SK-N-SH treated with all-trans-retinoic acid at 6 μM for 48 hours (cell line): ENCODE data around the gene ZC3H10.
A peak's percentile ranks its signal among the peaks of the same experiment; 100 is the strongest.

ENCODE experiments used
- ATAC-seq: fragments of 200-7000 bp; cut with Tn5 transposase; 3 replicates; pipeline ENCODE4 v1.9.1; 2020; ENCODE audit warnings: mild to moderate bottlenecking, moderate library complexity
- ARNTL ChIP-seq: fragments of 450-650 bp; formaldehyde crosslinking; IDR thresholded peaks from 2 replicates; pipeline ENCODE4 v1.5.0; 2020; ENCODE audit warnings: low read depth, mild to moderate bottlenecking, moderate library complexity, borderline replicate concordance
- BACH2 ChIP-seq: fragments of 250-450 bp; sonication (Bioruptor Pico); IDR thresholded peaks from 2 replicates; pipeline ENCODE4 v1.9.0; 2021; ENCODE audit warnings: mild to moderate bottlenecking, borderline replicate concordance
- CSDC2 ChIP-seq: fragments of 250-450 bp; sonication (Bioruptor Pico); IDR thresholded peaks from 2 replicates; pipeline ENCODE4 v1.5.0; 2020; ENCODE audit warnings: mild to moderate bottlenecking, moderate library complexity
- ESRRG ChIP-seq: fragments of 250-450 bp; sonication (Bioruptor Pico); IDR thresholded peaks from 2 replicates; pipeline ENCODE4 v1.6.1; 2021; ENCODE audit warnings: mild to moderate bottlenecking
- GLIS3 ChIP-seq: fragments of 250-450 bp; sonication (Bioruptor Pico); IDR thresholded peaks from 2 replicates; pipeline ENCODE4 v1.5.0; 2020; ENCODE audit warnings: mild to moderate bottlenecking, moderate library complexity
- ISL1 ChIP-seq: fragments of 250-450 bp; sonication (Bioruptor Pico); IDR thresholded peaks from 2 replicates; pipeline ENCODE4 v2.1.2; 2022; ENCODE audit warnings: mild to moderate bottlenecking, moderate library complexity
- OSR1 ChIP-seq: fragments of 250-450 bp; sonication (Bioruptor Pico); IDR thresholded peaks from 2 replicates; pipeline ENCODE4 v1.8.0; 2022; ENCODE audit warnings: moderate library complexity, mild to moderate bottlenecking, inconsistent platforms
- PPARA ChIP-seq: fragments of 250-450 bp; sonication (Bioruptor Pico); IDR thresholded peaks from 2 replicates; pipeline ENCODE4 v1.5.0; 2020; ENCODE audit warnings: mild to moderate bottlenecking, borderline replicate concordance
- RARB ChIP-seq: fragments of 250-450 bp; sonication (Bioruptor Pico); IDR thresholded peaks from 2 replicates; pipeline ENCODE4 v1.8.0; 2021; ENCODE audit warnings: mild to moderate bottlenecking, moderate library complexity
- SNAI2 ChIP-seq: fragments of 250-450 bp; sonication (Bioruptor Pico); IDR thresholded peaks from 2 replicates; pipeline ENCODE4 v1.5.0; 2020; ENCODE audit warnings: mild to moderate bottlenecking, moderate library complexity
- TCF4 ChIP-seq: fragments of 250-450 bp; sonication (Bioruptor Pico); IDR thresholded peaks from 2 replicates; pipeline ENCODE4 v1.8.0; 2021; ENCODE audit warnings: mild to moderate bottlenecking, moderate library complexity, borderline replicate concordance
- TOX ChIP-seq: fragments of 250-450 bp; sonication (Bioruptor Pico); IDR thresholded peaks from 2 replicates; pipeline ENCODE4 v1.8.0; 2021; ENCODE audit warnings: mild to moderate bottlenecking, moderate library complexity, borderline replicate concordance
- ZC3H10 ChIP-seq: fragments of 250-450 bp; sonication (Bioruptor Pico); IDR thresholded peaks from 2 replicates; pipeline ENCODE4 v1.5.1; 2021; ENCODE audit warnings: mild to moderate bottlenecking, moderate library complexity
- ZFP3 ChIP-seq: fragments of 250-450 bp; sonication (Bioruptor Pico); IDR thresholded peaks from 2 replicates; pipeline ENCODE4 v1.5.0; 2020; ENCODE audit warnings: mild to moderate bottlenecking, moderate library complexity
- ZFP30 ChIP-seq: fragments of 450-650 bp; formaldehyde crosslinking; IDR thresholded peaks from 2 replicates; pipeline ENCODE4 v1.5.0; 2022; ENCODE audit warnings: mild to moderate bottlenecking, moderate library complexity
- ZNF565 ChIP-seq: fragments of 450-650 bp; formaldehyde crosslinking; conservative IDR thresholded peaks from 2 replicates; pipeline ENCODE4 v1.5.0; 2020; ENCODE audit warnings: low read depth, mild to moderate bottlenecking, moderate library complexity
- ZNF70 ChIP-seq: fragments of 450-650 bp; formaldehyde crosslinking; IDR thresholded peaks from 2 replicates; pipeline ENCODE4 v1.5.0; 2020; ENCODE audit warnings: mild to moderate bottlenecking, moderate library complexity
- ZNF8 ChIP-seq: fragments of 450-650 bp; formaldehyde crosslinking; IDR thresholded peaks from 2 replicates; pipeline ENCODE4 v1.5.0; 2020; ENCODE audit warnings: mild to moderate bottlenecking, moderate library complexity
- TF ChIP-seq, protein P1 (sequence below): fragments of 250-450 bp; sonication (Bioruptor Pico); IDR thresholded peaks from 2 replicates; pipeline ENCODE4 v1.5.1; 2020; ENCODE audit warnings: low read depth, mild to moderate bottlenecking, moderate library complexity
- TF ChIP-seq, protein P2 (sequence below): fragments of 250-450 bp; sonication (Bioruptor Pico); IDR thresholded peaks from 2 replicates; pipeline ENCODE4 v1.5.0; 2020; ENCODE audit warnings: mild to moderate bottlenecking, moderate library complexity
- TF ChIP-seq, protein P3 (sequence below): fragments of 250-450 bp; sonication (Bioruptor Pico); IDR thresholded peaks from 2 replicates; pipeline ENCODE4 v1.5.1; 2021; ENCODE audit warnings: mild to moderate bottlenecking, moderate library complexity
- TF ChIP-seq, protein P4 (sequence below): fragments of 250-450 bp; sonication (Bioruptor Pico); IDR thresholded peaks from 2 replicates; pipeline ENCODE4 v1.8.0; 2020; ENCODE audit warnings: mild to moderate bottlenecking, moderate library complexity, borderline replicate concordance
- TF ChIP-seq, protein P5 (sequence below): fragments of 250-450 bp; sonication (Bioruptor Pico); IDR thresholded peaks from 2 replicates; pipeline ENCODE4 v1.8.0; 2021; ENCODE audit warnings: low read depth, mild to moderate bottlenecking, moderate library complexity, borderline replicate concordance

ZC3H10 gene

DNA sequence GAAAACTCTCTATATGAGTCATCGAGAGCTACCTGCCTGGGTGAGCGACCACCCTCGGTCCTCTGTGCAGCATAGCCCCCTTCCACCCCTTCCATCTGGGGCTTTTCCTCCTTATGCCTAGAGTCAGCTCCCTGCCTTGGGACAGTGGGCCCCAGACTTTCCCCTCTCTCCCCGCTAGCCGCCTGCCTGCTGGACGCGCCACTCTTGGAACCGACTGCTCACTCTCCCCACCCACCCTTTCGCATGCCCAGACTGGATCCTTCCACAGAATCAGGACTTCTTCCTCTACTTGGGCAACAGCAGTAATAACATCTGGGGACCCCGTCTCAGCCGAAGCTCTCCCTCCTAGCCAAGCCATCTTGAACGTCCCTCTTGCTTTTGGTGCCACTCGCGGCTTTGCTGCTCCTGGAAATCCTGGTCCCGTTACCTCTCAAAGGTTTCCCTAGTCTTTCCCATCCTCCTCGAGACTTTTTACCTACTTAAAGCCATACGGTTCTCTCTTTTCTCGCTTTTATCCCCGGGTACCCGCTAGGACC lies 10.7 kb downstream of the ZC3H10 start:
- no peak for TF ChIP-seq ISL1
- no peak for TF ChIP-seq RARB (CRISPR knock-in tag)
- no peak for TF ChIP-seq ESRRG (CRISPR knock-in tag)
- no peak for TF ChIP-seq TOX (CRISPR knock-in tag)
- no peak for TF ChIP-seq ZNF565
- TF ChIP-seq TCF4 (CRISPR knock-in tag) = no peak
- TF ChIP-seq ARNTL (CRISPR knock-in tag) = no peak
- no peak for TF ChIP-seq BACH2
- TF ChIP-seq ZNF70 (CRISPR knock-in tag) = no peak
- ATAC-seq = peak; percentile 34

DNA sequence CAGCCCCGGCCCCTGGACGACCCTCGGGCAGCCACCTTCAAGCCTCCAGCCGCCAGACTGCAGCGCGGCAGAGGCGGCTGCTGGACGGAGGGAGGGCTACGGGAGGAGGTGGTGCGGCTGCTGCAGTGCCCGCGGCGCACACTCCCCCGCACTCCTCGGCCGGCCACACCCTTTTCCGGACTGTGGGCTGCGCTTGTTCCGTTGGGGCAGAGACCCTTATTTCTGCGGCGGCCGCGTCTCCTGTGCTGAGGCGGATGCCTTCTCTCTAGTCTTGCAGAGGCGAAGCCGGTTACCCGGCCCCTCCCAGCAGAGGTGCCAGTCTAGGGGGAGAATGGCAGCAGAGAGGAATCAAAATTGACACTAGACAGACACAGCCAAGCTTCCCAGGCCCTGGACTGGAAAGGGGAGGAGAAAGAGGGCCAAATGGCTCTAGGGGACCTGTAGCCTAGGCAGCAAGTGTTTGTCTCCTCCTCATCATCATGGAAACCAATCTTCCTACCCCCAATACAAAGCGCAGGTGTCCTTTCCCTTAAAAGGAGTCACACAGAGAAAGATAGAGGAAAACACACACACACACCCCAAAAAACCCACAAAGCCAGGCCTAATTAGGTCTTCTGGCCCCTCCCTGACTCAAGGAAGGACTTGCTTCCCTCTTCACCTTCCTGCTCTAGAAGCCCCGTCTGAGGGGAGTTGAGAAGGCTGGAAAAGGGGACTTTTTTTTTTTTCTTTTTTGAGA lies 11.3 kb downstream of the ZC3H10 start:
- no peak for TF ChIP-seq ZFP30 (CRISPR knock-in tag)
- TF ChIP-seq SNAI2 = no peak
- no peak for TF ChIP-seq ISL1
- TF ChIP-seq ZC3H10 (CRISPR knock-in tag) = no peak
- TF ChIP-seq, protein P1, sequence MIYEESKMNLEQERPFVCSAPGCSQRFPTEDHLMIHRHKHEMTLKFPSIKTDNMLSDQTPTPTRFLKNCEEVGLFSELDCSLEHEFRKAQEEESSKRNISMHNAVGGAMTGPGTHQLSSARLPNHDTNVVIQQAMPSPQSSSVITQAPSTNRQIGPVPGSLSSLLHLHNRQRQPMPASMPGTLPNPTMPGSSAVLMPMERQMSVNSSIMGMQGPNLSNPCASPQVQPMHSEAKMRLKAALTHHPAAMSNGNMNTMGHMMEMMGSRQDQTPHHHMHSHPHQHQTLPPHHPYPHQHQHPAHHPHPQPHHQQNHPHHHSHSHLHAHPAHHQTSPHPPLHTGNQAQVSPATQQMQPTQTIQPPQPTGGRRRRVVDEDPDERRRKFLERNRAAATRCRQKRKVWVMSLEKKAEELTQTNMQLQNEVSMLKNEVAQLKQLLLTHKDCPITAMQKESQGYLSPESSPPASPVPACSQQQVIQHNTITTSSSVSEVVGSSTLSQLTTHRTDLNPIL (CRISPR knock-in tag) = no peak
- TF ChIP-seq TOX (CRISPR knock-in tag) = no peak
- no peak for TF ChIP-seq ZFP3 (CRISPR knock-in tag)
- TF ChIP-seq ZNF8 = no peak
- TF ChIP-seq GLIS3 (CRISPR knock-in tag) = no peak
- no peak for TF ChIP-seq CSDC2
- TF ChIP-seq BACH2 = no peak
- no peak for TF ChIP-seq OSR1 (CRISPR knock-in tag)
- no peak for TF ChIP-seq ARNTL (CRISPR knock-in tag)
- TF ChIP-seq, protein P2, sequence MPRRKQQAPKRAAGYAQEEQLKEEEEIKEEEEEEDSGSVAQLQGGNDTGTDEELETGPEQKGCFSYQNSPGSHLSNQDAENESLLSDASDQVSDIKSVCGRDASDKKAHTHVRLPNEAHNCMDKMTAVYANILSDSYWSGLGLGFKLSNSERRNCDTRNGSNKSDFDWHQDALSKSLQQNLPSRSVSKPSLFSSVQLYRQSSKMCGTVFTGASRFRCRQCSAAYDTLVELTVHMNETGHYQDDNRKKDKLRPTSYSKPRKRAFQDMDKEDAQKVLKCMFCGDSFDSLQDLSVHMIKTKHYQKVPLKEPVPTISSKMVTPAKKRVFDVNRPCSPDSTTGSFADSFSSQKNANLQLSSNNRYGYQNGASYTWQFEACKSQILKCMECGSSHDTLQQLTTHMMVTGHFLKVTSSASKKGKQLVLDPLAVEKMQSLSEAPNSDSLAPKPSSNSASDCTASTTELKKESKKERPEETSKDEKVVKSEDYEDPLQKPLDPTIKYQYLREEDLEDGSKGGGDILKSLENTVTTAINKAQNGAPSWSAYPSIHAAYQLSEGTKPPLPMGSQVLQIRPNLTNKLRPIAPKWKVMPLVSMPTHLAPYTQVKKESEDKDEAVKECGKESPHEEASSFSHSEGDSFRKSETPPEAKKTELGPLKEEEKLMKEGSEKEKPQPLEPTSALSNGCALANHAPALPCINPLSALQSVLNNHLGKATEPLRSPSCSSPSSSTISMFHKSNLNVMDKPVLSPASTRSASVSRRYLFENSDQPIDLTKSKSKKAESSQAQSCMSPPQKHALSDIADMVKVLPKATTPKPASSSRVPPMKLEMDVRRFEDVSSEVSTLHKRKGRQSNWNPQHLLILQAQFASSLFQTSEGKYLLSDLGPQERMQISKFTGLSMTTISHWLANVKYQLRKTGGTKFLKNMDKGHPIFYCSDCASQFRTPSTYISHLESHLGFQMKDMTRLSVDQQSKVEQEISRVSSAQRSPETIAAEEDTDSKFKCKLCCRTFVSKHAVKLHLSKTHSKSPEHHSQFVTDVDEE (CRISPR knock-in tag) = no peak
- TF ChIP-seq, protein P3, sequence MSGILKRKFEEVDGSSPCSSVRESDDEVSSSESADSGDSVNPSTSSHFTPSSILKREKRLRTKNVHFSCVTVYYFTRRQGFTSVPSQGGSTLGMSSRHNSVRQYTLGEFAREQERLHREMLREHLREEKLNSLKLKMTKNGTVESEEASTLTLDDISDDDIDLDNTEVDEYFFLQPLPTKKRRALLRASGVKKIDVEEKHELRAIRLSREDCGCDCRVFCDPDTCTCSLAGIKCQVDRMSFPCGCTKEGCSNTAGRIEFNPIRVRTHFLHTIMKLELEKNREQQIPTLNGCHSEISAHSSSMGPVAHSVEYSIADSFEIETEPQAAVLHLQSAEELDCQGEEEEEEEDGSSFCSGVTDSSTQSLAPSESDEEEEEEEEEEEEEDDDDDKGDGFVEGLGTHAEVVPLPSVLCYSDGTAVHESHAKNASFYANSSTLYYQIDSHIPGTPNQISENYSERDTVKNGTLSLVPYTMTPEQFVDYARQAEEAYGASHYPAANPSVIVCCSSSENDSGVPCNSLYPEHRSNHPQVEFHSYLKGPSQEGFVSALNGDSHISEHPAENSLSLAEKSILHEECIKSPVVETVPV = no peak
- TF ChIP-seq PPARA (CRISPR knock-in tag) = no peak
- peak; percentile 66 for ATAC-seq

DNA sequence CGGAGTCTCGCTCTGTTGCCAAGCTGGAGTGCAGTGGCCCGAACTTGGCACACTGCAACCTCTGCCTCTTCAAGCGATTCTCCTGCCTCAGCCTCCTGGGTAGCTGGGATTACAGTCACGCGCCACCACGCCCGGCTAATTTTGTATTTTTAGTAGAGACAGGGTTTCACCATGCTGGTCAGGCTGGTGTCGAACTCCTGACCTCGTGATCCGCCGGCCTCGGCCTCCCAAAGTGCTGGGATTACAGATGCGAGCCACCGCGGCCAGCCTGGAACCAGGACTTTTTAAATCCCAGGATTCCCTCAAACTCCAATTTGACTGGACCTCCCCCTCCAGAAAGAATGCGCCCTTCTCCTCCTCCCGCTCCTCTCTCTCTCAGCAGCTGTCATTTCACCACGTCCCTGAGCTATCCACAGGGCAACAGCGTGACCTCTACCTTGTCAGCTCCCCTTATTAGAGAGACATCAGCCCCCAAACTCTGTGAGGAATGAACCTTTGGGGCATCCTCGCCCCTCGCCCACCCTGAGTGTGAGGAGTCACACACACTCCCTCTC lies 12.0 kb downstream of the ZC3H10 start:
- TF ChIP-seq ZFP30 (CRISPR knock-in tag) = no peak
- TF ChIP-seq SNAI2 = no peak
- TF ChIP-seq, protein P4, sequence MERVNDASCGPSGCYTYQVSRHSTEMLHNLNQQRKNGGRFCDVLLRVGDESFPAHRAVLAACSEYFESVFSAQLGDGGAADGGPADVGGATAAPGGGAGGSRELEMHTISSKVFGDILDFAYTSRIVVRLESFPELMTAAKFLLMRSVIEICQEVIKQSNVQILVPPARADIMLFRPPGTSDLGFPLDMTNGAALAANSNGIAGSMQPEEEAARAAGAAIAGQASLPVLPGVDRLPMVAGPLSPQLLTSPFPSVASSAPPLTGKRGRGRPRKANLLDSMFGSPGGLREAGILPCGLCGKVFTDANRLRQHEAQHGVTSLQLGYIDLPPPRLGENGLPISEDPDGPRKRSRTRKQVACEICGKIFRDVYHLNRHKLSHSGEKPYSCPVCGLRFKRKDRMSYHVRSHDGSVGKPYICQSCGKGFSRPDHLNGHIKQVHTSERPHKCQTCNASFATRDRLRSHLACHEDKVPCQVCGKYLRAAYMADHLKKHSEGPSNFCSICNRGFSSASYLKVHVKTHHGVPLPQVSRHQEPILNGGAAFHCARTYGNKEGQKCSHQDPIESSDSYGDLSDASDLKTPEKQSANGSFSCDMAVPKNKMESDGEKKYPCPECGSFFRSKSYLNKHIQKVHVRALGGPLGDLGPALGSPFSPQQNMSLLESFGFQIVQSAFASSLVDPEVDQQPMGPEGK = no peak
- TF ChIP-seq, protein P2 (CRISPR knock-in tag) = no peak
- no peak for TF ChIP-seq ZFP3 (CRISPR knock-in tag)
- no peak for TF ChIP-seq RARB (CRISPR knock-in tag)
- TF ChIP-seq ISL1 = no peak
- TF ChIP-seq, protein P5, sequence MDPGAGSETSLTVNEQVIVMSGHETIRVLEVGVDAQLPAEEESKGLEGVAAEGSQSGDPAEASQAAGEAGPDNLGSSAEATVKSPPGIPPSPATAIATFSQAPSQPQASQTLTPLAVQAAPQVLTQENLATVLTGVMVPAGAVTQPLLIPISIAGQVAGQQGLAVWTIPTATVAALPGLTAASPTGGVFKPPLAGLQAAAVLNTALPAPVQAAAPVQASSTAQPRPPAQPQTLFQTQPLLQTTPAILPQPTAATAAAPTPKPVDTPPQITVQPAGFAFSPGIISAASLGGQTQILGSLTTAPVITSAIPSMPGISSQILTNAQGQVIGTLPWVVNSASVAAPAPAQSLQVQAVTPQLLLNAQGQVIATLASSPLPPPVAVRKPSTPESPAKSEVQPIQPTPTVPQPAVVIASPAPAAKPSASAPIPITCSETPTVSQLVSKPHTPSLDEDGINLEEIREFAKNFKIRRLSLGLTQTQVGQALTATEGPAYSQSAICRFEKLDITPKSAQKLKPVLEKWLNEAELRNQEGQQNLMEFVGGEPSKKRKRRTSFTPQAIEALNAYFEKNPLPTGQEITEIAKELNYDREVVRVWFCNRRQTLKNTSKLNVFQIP (CRISPR knock-in tag) = no peak
- TF ChIP-seq PPARA (CRISPR knock-in tag) = no peak
- TF ChIP-seq ZNF8 = no peak
- no peak for TF ChIP-seq GLIS3 (CRISPR knock-in tag)
- no peak for TF ChIP-seq ZC3H10 (CRISPR knock-in tag)
- no peak for TF ChIP-seq TOX (CRISPR knock-in tag)
- no peak for TF ChIP-seq ZNF565
- no peak for TF ChIP-seq OSR1 (CRISPR knock-in tag)
- no peak for TF ChIP-seq ESRRG (CRISPR knock-in tag)
- no peak for ATAC-seq
